Pons (tissue), 1 donor: Measurements from ENCODE around the gene MCRS1.
"Not testable (repeated sequence)": the region's sequence is repeated elsewhere in the genome, so short reads cannot be mapped to it uniquely, and the experiment has no call there.

ENCODE experiments used
- DNase-seq: peaks from one replicate; pipeline ENCODE4 v3.0.0-alpha.2; 2016; ENCODE audit warnings: low spot score

The MCRS1 gene

GRCh38 chr12:49515266-49515665, 52.7 kb downstream of the MCRS1 start:
- DNase-seq, result no peak

- no peak for DNase-seq
Observed at GRCh38 chr12:49512546-49512945, 55.4 kb downstream of the MCRS1 start.

- no peak for DNase-seq
Observed at GRCh38 chr12:49511410-49511809, 56.5 kb downstream of the MCRS1 start.

- not testable (repeated sequence) for DNase-seq
Observed at GRCh38 chr12:49509681-49510080, 58.3 kb downstream of the MCRS1 start.
